Measurements from ENCODE around the gene SPINK6.

DNA sequence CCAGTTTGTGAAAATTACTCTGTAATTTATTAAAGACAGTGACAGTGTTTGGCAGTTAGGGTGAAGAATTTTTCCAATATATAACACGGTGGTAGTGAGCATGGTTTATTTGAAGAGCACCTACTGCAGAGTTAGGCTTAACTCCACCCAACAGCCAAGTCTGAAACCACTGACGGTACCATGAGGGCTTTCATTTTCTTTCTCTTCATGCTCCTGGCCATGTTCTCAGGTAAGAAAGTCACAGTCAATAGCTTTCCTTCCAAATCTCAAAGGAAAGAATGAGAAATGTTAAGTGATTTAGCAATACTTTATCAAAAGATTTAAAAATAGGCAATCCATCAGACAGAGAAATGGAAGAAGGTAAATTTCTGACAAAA is 35.6 kb downstream of the SPINK6 start, which contains the start of gene MARCOL:
- TF ChIP-seq POLR2A (IDR thresholded peaks at IDR 0.05; ENCODE audit: control extremely low read depth in 1 of 2, low read depth in 2 of 2, low read length in 2 of 2) (no peak), EP300 (IDR thresholded peaks at IDR 0.05; ENCODE audit: borderline replicate concordance in 1 of 2, low read depth in 2 of 2, low read length in 2 of 2) (no peak), CEBPB (IDR thresholded peaks at IDR 0.05; ENCODE audit: low read depth, low read length) (no peak), JUND (IDR thresholded peaks at IDR 0.05; ENCODE audit: low read length) (no peak), SP1 (IDR thresholded peaks at IDR 0.05; ENCODE audit: low read depth, low read length) (no peak), RFX5 (IDR thresholded peaks at IDR 0.05; ENCODE audit: borderline replicate concordance, low read depth, low read length) (no peak), GTF2F1 (IDR thresholded peaks at IDR 0.05; ENCODE audit: borderline replicate concordance, low read depth, low read length) (no peak), GABPA (IDR thresholded peaks at IDR 0.05; ENCODE audit: borderline replicate concordance, insufficient read depth, low read length) (no peak), YY1 (IDR thresholded peaks at IDR 0.05; ENCODE audit: low read depth, low read length) (no peak), SRF (IDR thresholded peaks at IDR 0.05; ENCODE audit: low read depth, low read length) (no peak), TEAD4 (IDR thresholded peaks at IDR 0.05; ENCODE audit: low read depth, low read length) (no peak)
- TF ChIP-seq, protein P1, sequence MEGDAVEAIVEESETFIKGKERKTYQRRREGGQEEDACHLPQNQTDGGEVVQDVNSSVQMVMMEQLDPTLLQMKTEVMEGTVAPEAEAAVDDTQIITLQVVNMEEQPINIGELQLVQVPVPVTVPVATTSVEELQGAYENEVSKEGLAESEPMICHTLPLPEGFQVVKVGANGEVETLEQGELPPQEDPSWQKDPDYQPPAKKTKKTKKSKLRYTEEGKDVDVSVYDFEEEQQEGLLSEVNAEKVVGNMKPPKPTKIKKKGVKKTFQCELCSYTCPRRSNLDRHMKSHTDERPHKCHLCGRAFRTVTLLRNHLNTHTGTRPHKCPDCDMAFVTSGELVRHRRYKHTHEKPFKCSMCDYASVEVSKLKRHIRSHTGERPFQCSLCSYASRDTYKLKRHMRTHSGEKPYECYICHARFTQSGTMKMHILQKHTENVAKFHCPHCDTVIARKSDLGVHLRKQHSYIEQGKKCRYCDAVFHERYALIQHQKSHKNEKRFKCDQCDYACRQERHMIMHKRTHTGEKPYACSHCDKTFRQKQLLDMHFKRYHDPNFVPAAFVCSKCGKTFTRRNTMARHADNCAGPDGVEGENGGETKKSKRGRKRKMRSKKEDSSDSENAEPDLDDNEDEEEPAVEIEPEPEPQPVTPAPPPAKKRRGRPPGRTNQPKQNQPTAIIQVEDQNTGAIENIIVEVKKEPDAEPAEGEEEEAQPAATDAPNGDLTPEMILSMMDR (IDR thresholded peaks at IDR 0.05; ENCODE audit: control extremely low read depth in 1 of 3, insufficient read depth in 1 of 3, low read depth in 1 of 3, low read length in 3 of 3) = no peak
- TF ChIP-seq, protein P2, sequence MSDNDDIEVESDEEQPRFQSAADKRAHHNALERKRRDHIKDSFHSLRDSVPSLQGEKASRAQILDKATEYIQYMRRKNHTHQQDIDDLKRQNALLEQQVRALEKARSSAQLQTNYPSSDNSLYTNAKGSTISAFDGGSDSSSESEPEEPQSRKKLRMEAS (IDR thresholded peaks at IDR 0.05) = no peak

All from H1 (cell line).